Measurements from ENCODE around the gene PLCL2. TPM values are rescaled to one million over a fixed set of nuclear protein-coding genes. Genes with fewer than 3 reads are reported as not detected.

Gene PLCL2
- total and polyA plus RNA-seq, 2 donors (not counting 1 experiment from before 2014, with no cell fraction given), result 21.7 to 55.2 TPM

GRCh38 chr3:17077606-17078005, 192.9 kb downstream of the PLCL2 start:
- H3K4me3 ChIP-seq (ENCODE audit: control extremely low read depth in 1 of 5, extremely low read depth in 1 of 5, insufficient read depth in 1 of 5, low read depth in 2 of 5, low read length in 4 of 5), result no peak overlapping the region
- Mint-ChIP-seq H3K9me3 (ENCODE audit: insufficient read depth) (no peaks in the 10 kb centered on the region), H3K4me3 (no peak overlapping the region), H3K27me3 (no peaks in the 10 kb centered on the region), H3K4me1 (peaks cover 2% of the 10 kb centered on the region), H3K27ac (no peak overlapping the region)
- no peaks in the 10 kb centered on the region for H3K4me1 ChIP-seq (ENCODE audit: control insufficient read depth in 2 of 2, insufficient read depth in 2 of 2, low read length in 2 of 2)
- no peaks in the 10 kb centered on the region for H3K79me2 ChIP-seq (ENCODE audit: control insufficient read depth, insufficient read depth, low read length)
- intact Hi-C loops (cut with micrococcal nuclease), result no loop called here
- H3K27me3 ChIP-seq (replicated peaks in 1 of 4; ENCODE audit: control extremely low read depth in 1 of 4, control insufficient read depth in 3 of 4, insufficient read depth in 4 of 4, low read length in 3 of 4), result no peaks in the 10 kb centered on the region
- 84% methylated on average over 5 of the region's 5 CpGs for WGBS (ENCODE audit: insufficient coverage)
- peaks cover 20 to 51% of the 10 kb centered on the region in 2 experiments for H3K36me3 ChIP-seq (replicated peaks in 1 of 2; ENCODE audit: control extremely low read depth in 1 of 2, control insufficient read depth in 1 of 2, extremely low read depth in 1 of 2, insufficient read depth in 2 of 2, low read length in 1 of 2)
- no peak overlapping the region for H3K9ac ChIP-seq (ENCODE audit: low read length)
- CTCF ChIA-PET, result interaction anchor here (0.7 to 2.4 kb wide), 3 partner anchors 24 to 249 kb away, joined by 3 to 4 read pairs (median 3); no protein-coding TSS in a partner anchor
- DNase-seq (no peak), ATAC-seq (ENCODE audit: low read depth) (no peak)
- no peaks in the 10 kb centered on the region for H4K20me1 ChIP-seq (ENCODE audit: control insufficient read depth, insufficient read depth, low read length, poor library complexity, severe bottlenecking)
- TF ChIP-seq EZH2 (IDR thresholded peaks at IDR 0.05; ENCODE audit: borderline replicate concordance, insufficient read depth, low read depth, low read length, poor library complexity, severe bottlenecking), result no peak
- no peak for TF ChIP-seq CTCF (IDR thresholded peaks at IDR 0.05)
- POLR2A ChIA-PET, result no interaction called here
- no peak overlapping the region for H3K4me2 ChIP-seq (replicated peaks; ENCODE audit: low read depth, low read length, poor library complexity, severe bottlenecking)
- H2AFZ ChIP-seq (ENCODE audit: insufficient read depth, low read depth, low read length, poor library complexity, severe bottlenecking), result no peak overlapping the region
- no peak overlapping the region for H3K27ac ChIP-seq (ENCODE audit: low read length in 2 of 2)
- H3K9me3 ChIP-seq (ENCODE audit: control extremely low read depth in 1 of 3, control insufficient read depth in 2 of 3, insufficient read depth in 1 of 3, low read length in 2 of 3), result no peaks in the 10 kb centered on the region

- DNase-seq, result no peak
- no peak for TF ChIP-seq EZH2 (IDR thresholded peaks at IDR 0.05; ENCODE audit: borderline replicate concordance, insufficient read depth, low read depth, low read length, poor library complexity, severe bottlenecking)
- TF ChIP-seq CTCF (IDR thresholded peaks at IDR 0.05), result no peak
- Histone ChIP-seq H3K79me2 (ENCODE audit: control insufficient read depth, insufficient read depth, low read length) (no peaks in the 10 kb centered on the region), H4K20me1 (ENCODE audit: control insufficient read depth, insufficient read depth, low read length, poor library complexity, severe bottlenecking) (no peaks in the 10 kb centered on the region), H3K4me1 (ENCODE audit: control insufficient read depth in 2 of 2, insufficient read depth in 2 of 2, low read length in 2 of 2) (no peaks in the 10 kb centered on the region), H3K27me3 (replicated peaks in 1 of 4; ENCODE audit: control extremely low read depth in 1 of 4, control insufficient read depth in 3 of 4, insufficient read depth in 4 of 4, low read length in 3 of 4) (no peaks in the 10 kb centered on the region), H3K4me3 (ENCODE audit: control extremely low read depth in 1 of 5, extremely low read depth in 1 of 5, insufficient read depth in 1 of 5, low read depth in 2 of 5, low read length in 4 of 5) (no peak overlapping the region), H3K4me2 (replicated peaks; ENCODE audit: low read depth, low read length, poor library complexity, severe bottlenecking) (no peak overlapping the region), H3K9me3 (ENCODE audit: control extremely low read depth in 1 of 3, control insufficient read depth in 2 of 3, insufficient read depth in 1 of 3, low read length in 2 of 3) (no peaks in the 10 kb centered on the region), H3K27ac (ENCODE audit: low read length in 2 of 2) (no peak overlapping the region), H2AFZ (ENCODE audit: insufficient read depth, low read depth, low read length, poor library complexity, severe bottlenecking) (no peak overlapping the region), H3K9ac (ENCODE audit: low read length) (no peak overlapping the region), H3K36me3 (replicated peaks in 1 of 2; ENCODE audit: control extremely low read depth in 1 of 2, control insufficient read depth in 1 of 2, extremely low read depth in 1 of 2, insufficient read depth in 2 of 2, low read length in 1 of 2) (peaks cover 18 to 52% of the 10 kb centered on the region in 2 experiments)
- H3K4me3 Mint-ChIP-seq, result no peak overlapping the region
- no peak for ATAC-seq (ENCODE audit: low read depth)
- peaks cover 2% of the 10 kb centered on the region for H3K4me1 Mint-ChIP-seq
- H3K9me3 Mint-ChIP-seq (ENCODE audit: insufficient read depth), result no peaks in the 10 kb centered on the region
- CTCF ChIA-PET, result interaction anchor here (1.0 kb wide), 1 partner anchor 195 kb away, joined by 3 read pairs; no protein-coding TSS in a partner anchor
- intact Hi-C loops (cut with micrococcal nuclease), result no loop called here
- no peaks in the 10 kb centered on the region for H3K27me3 Mint-ChIP-seq
- WGBS (ENCODE audit: insufficient coverage), result 96% methylated on average over 5 of the region's 7 CpGs
- H3K27ac Mint-ChIP-seq, result no peak overlapping the region
- POLR2A ChIA-PET, result no interaction called here
These were observed 194.2 kb downstream of the PLCL2 start for GRCh38 chr3:17078926-17079465.

All from B cell (primary cell).